Measurements from ENCODE around the gene RBMXL3.
"Not testable (repeated sequence)": the region's sequence is repeated elsewhere in the genome, so short reads cannot be mapped to it uniquely, and the experiment has no call there.

The RBMXL3 gene

GRCh38 chrX:115189110-115189509 is at the start of gene RBMXL3:
Gene RBMXL3, plus strand, starts transcription at chrX:115189410. Its CDS starts 32 bp downstream, at chrX:115189442.
- no peak for DNase-seq

DNA sequence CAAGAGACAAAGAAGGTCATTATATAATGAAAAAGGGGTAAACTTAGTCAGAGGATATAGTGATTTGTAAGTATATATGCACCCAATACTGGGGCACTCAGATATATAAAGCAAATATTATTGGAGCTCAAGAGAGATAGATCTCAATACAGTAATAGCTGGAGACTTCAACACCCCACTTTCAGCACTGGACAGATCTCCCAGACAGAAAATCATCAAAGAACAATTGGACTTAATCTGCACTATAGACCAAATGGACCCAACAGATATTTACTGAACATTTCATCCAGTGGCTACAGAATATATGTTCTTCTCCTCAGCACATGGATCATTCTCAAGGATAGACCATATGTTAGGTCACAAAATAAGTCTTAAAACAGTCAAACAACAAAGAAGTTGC is 47.2 kb upstream of the RBMXL3 start:
- DNase-seq = no peak

DNA sequence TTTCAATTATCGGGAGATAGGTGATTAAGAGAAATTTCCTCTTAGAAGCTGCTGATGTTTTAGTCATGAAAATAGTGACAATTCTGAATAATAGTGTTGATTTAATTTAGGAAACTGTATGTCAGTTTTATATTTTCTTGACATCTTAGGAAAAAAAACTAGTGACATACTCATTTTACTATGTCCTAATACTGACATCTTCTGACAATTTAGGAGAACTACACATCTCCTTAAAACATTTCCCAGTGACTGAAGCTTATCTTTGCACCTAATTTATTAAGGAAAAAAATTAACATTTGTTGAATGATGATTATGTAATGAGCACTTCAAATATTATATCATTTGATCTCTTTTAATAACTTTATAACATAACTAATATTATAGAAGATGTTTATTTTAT is 42.0 kb upstream of the RBMXL3 start:
- no peak for DNase-seq

GRCh38 chrX:115173181-115173580 is 16.0 kb upstream of the RBMXL3 start:
- DNase-seq = no peak

- no peak for DNase-seq
Observed at GRCh38 chrX:115174548-115174947, 14.7 kb upstream of the RBMXL3 start.

DNA sequence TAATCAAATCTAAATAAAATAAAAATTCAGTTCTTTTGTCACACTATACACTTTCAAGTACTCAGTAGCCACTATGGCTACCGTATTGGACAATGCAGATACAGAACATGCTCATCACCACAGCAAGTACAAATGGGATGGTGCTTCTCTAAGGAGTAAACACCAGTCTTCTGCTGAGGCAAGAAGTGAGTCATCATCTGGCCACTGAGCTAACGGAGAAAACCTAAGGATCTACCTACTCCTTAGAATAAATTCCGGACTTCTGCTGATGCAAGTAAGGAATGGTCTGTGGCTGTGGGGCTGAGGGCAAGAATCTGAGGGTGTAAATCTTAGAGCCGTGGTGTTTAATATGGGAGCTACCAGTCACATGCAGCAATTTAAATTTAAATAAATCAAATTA is 11.3 kb upstream of the RBMXL3 start:
- no peak for DNase-seq

- DNase-seq = no peak
Observed at GRCh38 chrX:115178473-115178872, 10.7 kb upstream of the RBMXL3 start.

DNA sequence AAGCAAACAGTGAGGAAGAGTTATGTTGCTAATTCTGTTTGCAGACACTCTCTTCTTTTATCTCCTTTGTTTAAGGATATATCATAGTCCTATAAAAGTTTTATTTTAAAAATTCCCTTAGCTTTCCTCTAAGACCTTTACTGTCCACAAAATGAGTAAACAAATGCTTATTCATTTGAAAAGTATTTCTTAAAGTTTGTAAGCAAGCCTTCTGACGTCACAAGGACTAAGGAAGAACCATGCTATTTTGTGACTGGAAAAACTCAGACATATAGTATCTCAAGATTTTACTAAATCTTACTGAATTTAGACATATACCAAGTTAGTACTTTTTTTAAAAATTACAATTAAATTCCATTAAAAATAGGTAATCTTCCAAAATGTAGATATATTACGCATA is 5.2 kb upstream of the RBMXL3 start:
- no peak for DNase-seq

GRCh38 chrX:115189646-115190635 is 731 bp downstream of the RBMXL3 start:
- no peak for DNase-seq

GRCh38 chrX:115190636-115191489 is 1.7 kb downstream of the RBMXL3 start:
- DNase-seq = no peak

GRCh38 chrX:115191490-115192243 is 2.5 kb downstream of the RBMXL3 start:
- no peak for DNase-seq

- no peak for DNase-seq
Observed at GRCh38 chrX:115192244-115192700, 3.1 kb downstream of the RBMXL3 start.

GRCh38 chrX:115204040-115204439 is 14.8 kb downstream of the RBMXL3 start:
- DNase-seq = no peak

- DNase-seq = not testable (repeated sequence)
Observed at GRCh38 chrX:115209547-115209946, 20.3 kb downstream of the RBMXL3 start.

- DNase-seq = no peak
Observed at GRCh38 chrX:115214151-115214550, 24.9 kb downstream of the RBMXL3 start.

DNA sequence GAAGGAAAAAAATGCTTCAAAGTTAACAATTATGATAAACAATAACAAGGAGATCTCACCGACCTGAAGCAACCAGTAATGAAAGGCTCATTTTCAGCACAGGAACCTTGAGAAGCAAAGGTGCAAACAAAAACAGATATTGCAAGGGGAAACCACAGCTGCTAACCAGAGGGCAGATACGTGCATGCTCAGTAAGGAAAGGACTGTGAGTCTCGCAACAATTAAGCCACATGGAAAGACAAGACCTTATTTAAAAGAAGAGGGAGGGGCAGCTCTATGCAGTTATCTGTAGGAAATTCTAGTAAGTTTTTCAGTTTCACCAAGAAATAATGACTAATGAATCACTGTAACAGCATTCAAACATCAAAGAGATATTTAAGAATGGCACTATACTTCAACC is 25.4 kb downstream of the RBMXL3 start:
- DNase-seq = no peak

GRCh38 chrX:115217346-115217745 is 28.1 kb downstream of the RBMXL3 start:
- DNase-seq = not testable (repeated sequence)

DNA sequence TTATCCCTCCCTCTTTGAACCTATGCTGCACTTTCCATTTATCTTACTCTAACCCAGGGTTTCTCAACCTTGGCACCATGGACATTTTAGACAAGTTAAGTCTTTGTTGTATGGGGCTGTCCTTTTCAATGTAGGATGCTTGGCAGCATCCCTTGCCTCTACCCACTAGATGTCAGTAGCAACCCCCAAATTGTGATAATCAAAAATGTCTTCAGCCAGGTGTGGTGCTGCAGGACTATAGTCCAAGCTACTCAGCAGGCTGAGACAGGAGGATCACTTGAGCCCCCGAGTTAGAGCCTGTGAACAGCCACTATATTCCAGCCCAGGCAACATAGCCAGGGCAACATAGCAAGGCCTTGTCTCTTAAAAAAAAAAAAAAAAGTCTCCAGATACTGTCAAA is 37.7 kb downstream of the RBMXL3 start:
- DNase-seq = no peak

DNA sequence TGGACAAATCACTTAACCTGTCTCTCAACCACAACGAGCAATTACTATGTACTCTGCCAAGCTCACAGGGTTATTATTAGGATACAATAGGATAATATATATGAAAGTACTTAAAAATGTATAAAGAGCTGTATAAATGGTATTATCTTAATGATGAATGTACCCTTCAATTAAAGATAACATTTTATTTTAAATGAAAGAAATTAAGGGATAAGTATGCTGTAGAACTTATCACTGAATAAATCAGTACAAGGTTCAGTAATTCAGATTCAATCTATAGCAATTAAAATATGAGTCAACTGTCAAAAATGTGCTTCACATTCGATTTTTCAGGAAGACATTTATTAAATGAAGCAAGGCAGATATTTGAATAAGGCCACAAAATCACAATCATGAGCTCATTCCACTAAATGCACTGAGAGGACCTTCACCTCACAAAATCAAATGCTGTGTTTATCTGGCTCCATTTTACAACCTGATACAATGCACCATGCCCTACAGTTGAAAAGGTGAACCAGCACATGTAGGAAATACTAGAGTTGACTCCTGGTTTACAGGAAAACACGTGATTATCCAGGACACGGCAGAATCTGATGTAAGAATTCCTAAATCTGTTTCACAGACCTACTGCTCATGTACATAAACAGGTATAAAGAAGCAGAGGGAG is 40.3 kb downstream of the RBMXL3 start:
- no peak for DNase-seq

DNA sequence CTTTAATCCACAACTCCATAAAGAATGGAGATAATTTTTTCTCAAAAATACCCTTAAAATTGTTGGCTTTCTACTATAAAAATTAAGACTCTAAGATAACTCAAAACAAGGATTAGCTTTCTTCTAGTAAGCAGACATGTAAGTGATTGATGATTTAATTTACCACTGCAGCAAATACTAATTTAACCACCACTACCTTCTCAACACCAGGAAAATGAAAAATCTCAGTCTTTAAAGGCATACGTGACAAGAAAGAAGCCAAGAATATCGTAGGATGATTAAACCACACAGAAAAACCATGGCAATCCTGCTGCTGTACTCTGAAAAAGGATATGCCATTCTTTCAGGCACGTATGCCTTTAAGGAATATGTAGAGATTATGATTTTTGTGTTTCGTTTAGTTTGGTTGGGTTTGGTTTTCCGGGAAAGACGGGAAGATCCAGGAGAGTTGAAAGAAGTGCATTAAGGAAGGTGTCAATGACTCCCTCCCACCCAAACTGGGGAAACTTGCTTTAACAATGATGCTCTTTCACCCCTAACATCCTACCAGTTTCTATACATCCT is 43.8 kb downstream of the RBMXL3 start:
- DNase-seq = no peak

DNA sequence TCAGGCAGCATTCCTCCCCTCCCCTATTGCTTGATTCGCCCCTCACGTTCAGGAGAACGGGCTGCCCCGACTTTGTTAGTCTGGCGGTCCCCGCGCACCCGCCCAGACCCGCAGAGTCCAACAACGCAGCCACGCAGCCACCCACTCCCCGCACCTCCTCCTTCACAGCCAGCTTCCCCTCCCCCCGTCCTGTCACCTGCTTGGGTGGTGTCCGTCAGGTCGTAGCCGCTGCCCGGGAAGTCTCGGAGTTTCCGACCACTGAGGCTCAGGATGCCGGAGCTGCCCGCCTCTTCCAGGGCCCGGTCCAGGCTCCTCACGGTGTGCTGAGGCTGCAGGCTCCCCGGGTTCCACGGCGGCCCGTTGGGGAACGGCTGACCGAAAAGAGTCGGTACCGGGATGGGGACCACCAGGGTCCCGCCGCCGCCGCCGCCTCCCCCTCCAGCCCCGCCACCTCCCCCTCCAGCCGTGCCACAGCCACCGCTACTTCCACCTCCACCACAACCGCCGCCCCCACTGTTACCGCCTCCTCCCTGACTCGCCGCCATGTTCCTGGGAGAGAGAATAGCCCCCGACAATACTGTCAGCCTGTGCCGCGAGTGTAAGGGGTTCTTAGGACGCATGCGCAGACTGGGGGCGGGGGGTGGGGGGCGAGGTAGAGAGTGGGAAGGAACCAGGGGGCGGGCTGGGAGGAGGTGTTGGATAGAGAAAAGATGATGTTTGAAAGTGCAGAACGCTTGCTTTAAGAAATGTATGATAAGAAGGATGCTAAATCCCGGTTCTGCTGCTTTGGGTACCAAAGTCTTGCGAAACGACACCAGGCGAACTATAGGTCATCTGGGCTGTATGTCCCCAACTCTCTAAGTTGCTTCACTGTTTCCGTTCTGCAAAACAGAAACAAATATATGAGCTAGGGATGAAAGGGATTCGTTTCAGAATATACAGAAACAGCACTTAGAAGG is 44.6 kb downstream of the RBMXL3 start, which contains the start of gene LRCH2:
Gene LRCH2 (minus strand): TSS at position 600 of the 959 bp plus-strand sequence. CDS start 55 bp downstream, at position 545.
- DNase-seq = no peak

Measured in stimulated activated CD4-positive, alpha-beta T cell treated with anti-CD3 and anti-CD28 coated beads, Interleukin-2, amount 100 ng/mL, for 48 hours (primary cell).